Transverse colon (tissue), 4 donors: ENCODE results near the gene WDFY2.

Experiments used
- EP300 ChIP-seq: sonication (generic); formaldehyde crosslinking; IDR thresholded peaks from one replicate; pipeline ENCODE4 v1.6.1; 2017; ENCODE audit warnings: antibody characterized with exemption, low read depth
- POLR2AphosphoS5 ChIP-seq, 3 donors: sonication (generic); formaldehyde crosslinking; IDR thresholded peaks; one replicate each; pipeline ENCODE4 v1.6.1; 2016; ENCODE audit warnings: antibody characterized with exemption in 3 of 3
- TF ChIP-seq, protein P1 (sequence below), 5 experiments: fragments of 200-600 bp in 3 of 5; fragments of 450-650 bp in 2 of 5; sonication (generic) in 3 of 5; IDR thresholded peaks; 1 replicate in 2 of 5; 2 replicates in 3 of 5; pipeline ENCODE4 v1.5.1; 2016 to 2017; ENCODE audit warnings: antibody characterized with exemption in 5 of 5, inconsistent platforms in 3 of 5, mild to moderate bottlenecking in 2 of 5, moderate library complexity in 1 of 5

DNA sequence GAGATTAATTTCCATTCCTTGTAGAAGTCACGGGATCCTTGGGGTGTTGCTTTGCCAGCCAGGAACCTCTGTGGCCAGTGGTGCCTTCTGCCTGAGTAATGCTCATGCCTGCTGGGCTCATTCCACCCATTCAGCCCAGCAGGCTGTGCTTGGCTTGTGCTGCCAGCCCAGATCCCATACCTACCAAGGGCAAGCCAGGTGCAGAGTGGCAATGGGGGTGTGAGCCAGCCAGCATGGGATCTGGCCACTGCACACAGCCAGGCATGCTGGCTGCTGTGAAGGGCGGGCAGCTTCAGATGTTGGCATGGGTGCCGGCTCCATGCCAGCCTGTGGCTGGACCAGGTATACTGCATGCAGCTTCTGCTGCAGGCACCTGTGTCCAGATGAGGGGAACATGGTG lies 42.5 kb downstream of the WDFY2 start:
- TF ChIP-seq, protein P1, sequence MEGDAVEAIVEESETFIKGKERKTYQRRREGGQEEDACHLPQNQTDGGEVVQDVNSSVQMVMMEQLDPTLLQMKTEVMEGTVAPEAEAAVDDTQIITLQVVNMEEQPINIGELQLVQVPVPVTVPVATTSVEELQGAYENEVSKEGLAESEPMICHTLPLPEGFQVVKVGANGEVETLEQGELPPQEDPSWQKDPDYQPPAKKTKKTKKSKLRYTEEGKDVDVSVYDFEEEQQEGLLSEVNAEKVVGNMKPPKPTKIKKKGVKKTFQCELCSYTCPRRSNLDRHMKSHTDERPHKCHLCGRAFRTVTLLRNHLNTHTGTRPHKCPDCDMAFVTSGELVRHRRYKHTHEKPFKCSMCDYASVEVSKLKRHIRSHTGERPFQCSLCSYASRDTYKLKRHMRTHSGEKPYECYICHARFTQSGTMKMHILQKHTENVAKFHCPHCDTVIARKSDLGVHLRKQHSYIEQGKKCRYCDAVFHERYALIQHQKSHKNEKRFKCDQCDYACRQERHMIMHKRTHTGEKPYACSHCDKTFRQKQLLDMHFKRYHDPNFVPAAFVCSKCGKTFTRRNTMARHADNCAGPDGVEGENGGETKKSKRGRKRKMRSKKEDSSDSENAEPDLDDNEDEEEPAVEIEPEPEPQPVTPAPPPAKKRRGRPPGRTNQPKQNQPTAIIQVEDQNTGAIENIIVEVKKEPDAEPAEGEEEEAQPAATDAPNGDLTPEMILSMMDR (IDR thresholded peaks at IDR 0.05) = no peak
- TF ChIP-seq POLR2AphosphoS5 (IDR thresholded peaks at IDR 0.05) = no peak
- no peak for TF ChIP-seq EP300
